HepG2 (cell line): ENCODE data around the gene SLFN14. TPM values are rescaled to one million over a fixed set of nuclear protein-coding genes. Genes with fewer than 3 reads are reported as not detected.

Experiments
- ATAC-seq: fragments of 200-7000 bp; cut with Tn5 transposase; 3 replicates; pipeline ENCODE4 v1.9.1; 2020; ENCODE audit warnings: mild to moderate bottlenecking, moderate library complexity
- BruUV-seq: library from RNA; stranded (reverse); fragments of 400-500 nt; replicated peaks from 2 replicates; lab custom pipeline; 2021; lab: Mats Ljungman, UMichigan
- CTCF ChIA-PET: fragments of 300-600 bp; formaldehyde crosslinking; extraction: SDS; loops from one replicate; lab custom pipeline; 2021; ENCODE audit warnings: low total read pairs, inconsistent platforms, low intra/inter-chr PET ratio; lab: Yijun Ruan, JAX
- POLR2A ChIA-PET: fragments of 350-600 bp; sonication (Branson Sonifier 250); formaldehyde crosslinking; loops from one replicate; lab custom pipeline; 2020; ENCODE audit warnings: antibody characterized with exemption, inconsistent platforms; lab: Yijun Ruan, JAX
- DNase-seq: peaks from one replicate; pipeline ENCODE4 v3.0.0-alpha.2; 2015; ENCODE audit warnings: low spot score
- FAIRE-seq: peaks from 3 replicates; lab custom pipeline; 2011; peaks lifted over from hg19 to GRCh38; lab: Jason Lieb, UNC
- H2AFZ ChIP-seq: one replicate; pipeline ENCODE4 v1.6.1; 2011; ENCODE audit warnings: low read length, inconsistent platforms
- H3K27ac ChIP-seq: fragments of 300-600 bp; 3 replicates; pipeline ENCODE4 v1.8.0; 2011; ENCODE audit warnings: mixed run types, mild to moderate bottlenecking, mixed read lengths, low read length, inconsistent platforms; ENCODE audit not compliant: insufficient read depth; ENCODE audit errors: extremely low read length
- H3K27me3 ChIP-seq, 2 experiments: fragments of 200-600 bp in 1 of 2; 2 replicates in 1 of 2; 3 replicates in 1 of 2; pipeline versions ENCODE4 v1.6.0 to v1.8.0; 2011; ENCODE audit warnings: low read length in 2 of 2, mild to moderate bottlenecking in 2 of 2, moderate library complexity in 2 of 2, inconsistent platforms in 1 of 2; ENCODE audit not compliant: insufficient read depth in 2 of 2, control insufficient read depth in 1 of 2
- H3K36me3 ChIP-seq, 2 experiments: fragments of 200-600 bp in 1 of 2; replicated peaks in 1 of 2; 2 replicates in 1 of 2; 3 replicates in 1 of 2; pipeline versions ENCODE4 v1.5.1 to v1.8.0; 2011; ENCODE audit warnings: low read length in 2 of 2, inconsistent platforms in 1 of 2; ENCODE audit not compliant: insufficient read depth in 2 of 2, control insufficient read depth in 1 of 2
- H3K4me1 ChIP-seq: 2 replicates; pipeline ENCODE4 v1.5.1; 2012; ENCODE audit warnings: low read length, inconsistent platforms; ENCODE audit not compliant: insufficient read depth
- H3K4me2 ChIP-seq: 2 replicates; pipeline ENCODE4 v1.6.0; 2011; ENCODE audit warnings: low read depth, low read length, inconsistent platforms
- H3K4me3 ChIP-seq, 3 experiments: fragments of 200-600 bp in 1 of 3; sonication (generic), shearing (Covaris generic) in 1 of 3; replicated peaks in 1 of 3; 2 replicates each; pipeline ENCODE4 v1.5.1; 2011 to 2016; ENCODE audit warnings: low read length in 3 of 3, inconsistent platforms in 2 of 3, low read depth in 2 of 3, mild to moderate bottlenecking in 2 of 3, control low read depth in 1 of 3, mixed read lengths in 1 of 3; ENCODE audit not compliant: insufficient read depth in 1 of 3
- H3K79me2 ChIP-seq: one replicate; pipeline ENCODE4 v1.6.1; 2011; ENCODE audit warnings: low read length, inconsistent platforms; ENCODE audit not compliant: insufficient read depth
- H3K9ac ChIP-seq: 2 replicates; pipeline ENCODE4 v1.6.0; 2011; ENCODE audit warnings: mild to moderate bottlenecking, low read depth, low read length, inconsistent platforms; ENCODE audit not compliant: insufficient read depth
- H3K9me3 ChIP-seq: 2 replicates; pipeline ENCODE4 v1.5.1; 2012; ENCODE audit warnings: mild to moderate bottlenecking, low read length
- H4K20me1 ChIP-seq: 2 replicates; pipeline ENCODE4 v1.6.0; 2011; ENCODE audit warnings: inconsistent platforms, mild to moderate bottlenecking, low read length, moderate library complexity; ENCODE audit not compliant: insufficient read depth
- MAFF ChIP-seq: IDR thresholded peaks from 2 replicates; pipeline ENCODE4 v1.6.1; 2011; ENCODE audit warnings: low read depth, low read length, improper control_type of control experiment
- MAFK ChIP-seq, 2 experiments: IDR thresholded peaks in 1 of 2; conservative IDR thresholded peaks in 1 of 2; 2 replicates each; pipeline ENCODE4 v1.6.1; 2011; ENCODE audit warnings: improper control_type of control experiment in 2 of 2, low read length in 2 of 2
- ZNF253 ChIP-seq: sonication (generic); formaldehyde crosslinking; IDR thresholded peaks from 2 replicates; pipeline ENCODE4 v1.8.0; 2022; ENCODE audit warnings: mild to moderate bottlenecking, missing genetic modification reagents, borderline replicate concordance
- ZNF563 ChIP-seq: sonication (generic); formaldehyde crosslinking; IDR thresholded peaks from 2 replicates; pipeline ENCODE4 v1.8.0; 2022; ENCODE audit warnings: mild to moderate bottlenecking, moderate library complexity, missing genetic modification reagents
- WGBS: methylation state at CpG from one replicate; pipeline ENCODE4 v1.1.6; 2017; ENCODE audit warnings: low lambda C conversion rate; 5-methylcytosine and 5-hydroxymethylcytosine counted together
- in situ Hi-C: cut with HindIII; loops from 2 replicates; pipeline ENCODE4 v1.10.0; 2017; ENCODE audit warnings: low pct_unique_long_range_greater_than_20kb; ENCODE audit not compliant: extremely low pct_ligation_motif_present
- intact Hi-C: fragments of 100-400 bp; cut with micrococcal nuclease; formaldehyde crosslinking; loops from one replicate; pipeline ENCODE4 v1.10.0; 2022; ENCODE audit not compliant: unreplicated experiment
- polyA plus RNA-seq, 8 experiments: library from polyadenylated mRNA; depleted of rRNA in 3 of 8; stranded (reverse) in 7 of 8; unstranded in 1 of 8; fragments of >200 nt; fragmentation: Illumina TruSeq in 4 of 8; extraction: Trizol in 4 of 8; gene quantifications; 2 replicates each; pipeline versions ENCODE4 v1.2.1 to v1.2.3, GENCODE V29; 2011 to 2016; ENCODE audit warnings: low read depth in 4 of 8, missing spikeins in 1 of 8, mixed read lengths in 1 of 8; ENCODE audit not compliant: insufficient read depth in 1 of 8
- total RNA-seq, 5 experiments: library from RNA; depleted of rRNA; stranded (reverse); fragments of >200 nt; fragmentation: Illumina TruSeq; extraction: Trizol; gene quantifications; 2 replicates each; pipeline ENCODE4 v1.2.3, GENCODE V29; 2016; ENCODE audit warnings: low read depth in 1 of 5
- TF ChIP-seq, protein P1 (sequence below): sonication (generic); formaldehyde crosslinking; IDR thresholded peaks from 2 replicates; pipeline ENCODE4 v1.8.0; 2022; ENCODE audit warnings: missing genetic modification reagents, mild to moderate bottlenecking, borderline replicate concordance

SLFN14 gene
- total and polyA plus RNA-seq, 2 of the 13 experiments (the other 11 are each of a cell fraction or from before 2014, with no cell fraction given) = not detected

DNA sequence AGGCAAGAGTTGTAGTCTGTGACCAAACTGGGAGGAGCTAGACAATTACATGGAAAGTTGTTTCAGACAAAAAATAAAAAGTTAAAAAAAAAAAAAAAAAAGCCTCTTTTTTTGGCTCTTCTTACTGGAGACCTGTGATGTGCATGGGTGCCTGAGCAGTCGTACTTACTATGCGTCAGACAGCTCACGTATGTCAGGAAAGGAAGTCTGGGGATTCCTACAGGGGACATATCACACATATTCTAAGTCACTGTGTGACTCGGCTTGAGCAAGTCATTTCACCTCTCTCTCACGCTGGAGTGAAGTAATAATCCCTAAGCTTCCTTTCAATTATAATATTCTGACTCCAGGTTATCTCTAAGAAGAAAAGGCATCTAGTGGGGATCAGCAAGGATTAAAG, 6.0 kb downstream of the SLFN14 start:
- Histone ChIP-seq H2AFZ (no peak overlapping the region), H3K36me3 (no peaks in the 10 kb centered on the region)
- POLR2A ChIA-PET = interaction anchor here (1.0 kb wide), 1 partner anchor 24 kb away, joined by 3 read pairs; the partner anchor contains the start of gene PEX12
- 25% methylated on average over 5 of the region's 5 CpGs for WGBS
- intact Hi-C loops = loop anchor here (5.0 kb wide), 1 partner anchor 193 kb away; no protein-coding TSS in a partner anchor
- TF ChIP-seq, protein P1, sequence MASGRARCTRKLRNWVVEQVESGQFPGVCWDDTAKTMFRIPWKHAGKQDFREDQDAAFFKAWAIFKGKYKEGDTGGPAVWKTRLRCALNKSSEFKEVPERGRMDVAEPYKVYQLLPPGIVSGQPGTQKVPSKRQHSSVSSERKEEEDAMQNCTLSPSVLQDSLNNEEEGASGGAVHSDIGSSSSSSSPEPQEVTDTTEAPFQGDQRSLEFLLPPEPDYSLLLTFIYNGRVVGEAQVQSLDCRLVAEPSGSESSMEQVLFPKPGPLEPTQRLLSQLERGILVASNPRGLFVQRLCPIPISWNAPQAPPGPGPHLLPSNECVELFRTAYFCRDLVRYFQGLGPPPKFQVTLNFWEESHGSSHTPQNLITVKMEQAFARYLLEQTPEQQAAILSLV (CRISPR knock-in tag) = no peak
- TF ChIP-seq ZNF253 (CRISPR knock-in tag) = no peak
- TF ChIP-seq, all 625 proteins: peak for 0
- no TSS peak for BruUV-seq
- ATAC-seq (no peak), DNase-seq (no peak), FAIRE-seq (no peak)
- Histone ChIP-seq H3K79me2 (no peaks in the 10 kb centered on the region), H3K9ac (no peak overlapping the region), H4K20me1 (no peaks in the 10 kb centered on the region), H3K9me3 (no peaks in the 10 kb centered on the region), H3K4me1 (no peaks in the 10 kb centered on the region), H3K27me3 (peaks cover 5 to 9% of the 10 kb centered on the region in 2 experiments; a peak in 3 of 5 replicates), H3K4me2 (no peak overlapping the region), H3K4me3 (no peak overlapping the region), H3K27ac (no peak overlapping the region)
- CTCF ChIA-PET = no interaction called here
- in situ Hi-C loops = loop anchor here (10.0 kb wide), 1 partner anchor 190 kb away; no protein-coding TSS in a partner anchor

DNA sequence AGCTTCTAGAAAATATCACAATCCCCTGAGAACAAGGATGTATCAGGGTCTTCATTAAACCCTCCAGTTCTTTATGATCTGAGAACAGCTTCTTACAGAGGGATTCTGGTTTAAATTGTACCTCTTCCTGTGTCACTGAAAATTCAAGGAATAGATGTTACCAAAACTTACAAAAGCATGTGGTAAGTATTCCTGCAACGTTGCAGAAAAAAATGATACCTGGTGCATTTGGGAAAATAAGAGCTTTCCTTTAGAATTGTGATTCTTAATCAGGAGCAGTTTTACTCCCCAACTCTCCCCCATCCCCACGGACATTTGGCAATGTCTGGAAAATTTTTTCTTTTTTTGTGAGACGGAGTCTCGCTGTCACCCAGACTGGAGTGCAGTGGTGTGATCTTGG, 7.3 kb downstream of the SLFN14 start:
- peaks cover 4 to 9% of the 10 kb centered on the region in 2 experiments; a peak in 2 of 5 replicates for H3K27me3 ChIP-seq
- 0% methylated on average over 4 of the region's 4 CpGs for WGBS
- H3K9me3 ChIP-seq = no peaks in the 10 kb centered on the region
- DNase-seq (no peak), FAIRE-seq (no peak), ATAC-seq (no peak)
- in situ Hi-C loops = loop anchor here (10.0 kb wide), 1 partner anchor 191 kb away; no protein-coding TSS in a partner anchor
- intact Hi-C loops = no loop called here
- H4K20me1 ChIP-seq = no peaks in the 10 kb centered on the region
- no peaks in the 10 kb centered on the region for H3K79me2 ChIP-seq
- no peak overlapping the region for H3K4me2 ChIP-seq
- no peak overlapping the region for H3K9ac ChIP-seq
- H2AFZ ChIP-seq = no peak overlapping the region
- H3K4me3 ChIP-seq = no peak overlapping the region
- TF ChIP-seq MAFK (conservative IDR thresholded peaks at IDR 0.05 in 1 of 2, IDR thresholded peaks at IDR 0.05 in 1 of 2; ENCODE audit: low read length in 2 of 2) (peak; percentile 77 to 86; a peak in 3 of 4 replicates), ZNF563 (no peak), MAFF (peak; percentile 89)
- no peaks in the 10 kb centered on the region for H3K36me3 ChIP-seq
- H3K4me1 ChIP-seq = no peaks in the 10 kb centered on the region
- H3K27ac ChIP-seq = no peak overlapping the region
- POLR2A ChIA-PET = no interaction called here
- CTCF ChIA-PET = no interaction called here
- BruUV-seq = no TSS peak
